A549 (cell line): ENCODE results near the gene ARL15. TPM values are rescaled to one million over a fixed set of nuclear protein-coding genes. Genes with fewer than 3 reads are reported as not detected.

Experiments used
- ATAC-seq, 2 experiments: fragments of 200-7000 bp in 1 of 2; fragments of >200 bp in 1 of 2; cut with Nextera tagmentation in 1 of 2; cut with Tn5 transposase in 1 of 2; 3 replicates each; pipeline versions ENCODE4 v1.8.0 to v1.9.1; 2018 to 2020; ENCODE audit warnings: mild to moderate bottlenecking in 1 of 2, moderate library complexity in 1 of 2
- CTCF ChIA-PET: fragments of 300-600 bp; sonication (Branson Sonifier 250); formaldehyde crosslinking; extraction: SDS; loops from one replicate; lab custom pipeline; 2021; ENCODE audit warnings: antibody characterized with exemption, inconsistent platforms; lab: Yijun Ruan, JAX
- POLR2A ChIA-PET: fragments of 350-600 bp; formaldehyde crosslinking; extraction: SDS; loops from one replicate; lab custom pipeline; 2021; ENCODE audit warnings: antibody characterized with exemption, inconsistent platforms; lab: Yijun Ruan, JAX
- DNase-seq, 2 experiments: peaks; one replicate each; pipeline versions ENCODE4 v3.0.0 to v3.0.0-alpha.2; 2011 to 2016; ENCODE audit warnings: low read depth in 1 of 2, low spot score in 1 of 2
- FAIRE-seq: peaks from 2 replicates; lab custom pipeline; 2011; peaks lifted over from hg19 to GRCh38; lab: Jason Lieb, UNC
- H3K27ac ChIP-seq, 2 experiments: fragments of >200 bp; sonication (Bioruptor Twin); formaldehyde crosslinking; 3 replicates each; pipeline ENCODE4 v1.5.1; 2016 to 2017
- H3K4me1 ChIP-seq: fragments of >200 bp; sonication (Bioruptor Twin); formaldehyde crosslinking; 3 replicates; pipeline ENCODE4 v1.6.1; 2016
- H3K4me2 ChIP-seq: fragments of >200 bp; sonication (Bioruptor Twin); formaldehyde crosslinking; 3 replicates; pipeline ENCODE4 v1.6.1; 2016
- H3K4me3 ChIP-seq: fragments of >200 bp; sonication (Bioruptor Twin); formaldehyde crosslinking; 3 replicates; pipeline ENCODE4 v1.5.1; 2016
- H3K9me3 ChIP-seq: fragments of >200 bp; sonication (Bioruptor Twin); formaldehyde crosslinking; 3 replicates; pipeline ENCODE4 v1.6.1; 2016
- CBX2 ChIP-seq: fragments of 200-600 bp; sonication (generic); IDR thresholded peaks from 2 replicates; pipeline ENCODE4 v1.6.1; 2016; ENCODE audit warnings: low read depth, mild to moderate bottlenecking, borderline replicate concordance
- CBX8 ChIP-seq: fragments of 200-600 bp; sonication (generic); IDR thresholded peaks from 2 replicates; pipeline ENCODE4 v1.6.1; 2016
- CEBPB ChIP-seq, 2 experiments: fragments of >200 bp in 1 of 2; sonication (Bioruptor Twin) in 1 of 2; formaldehyde crosslinking in 1 of 2; IDR thresholded peaks; 2 replicates each; pipeline ENCODE4 v1.6.1; 2012 to 2016
- CHD2 ChIP-seq: fragments of 150-350 bp; IDR thresholded peaks from 2 replicates; pipeline ENCODE4 v1.6.1; 2014; ENCODE audit warnings: low read length; ENCODE audit not compliant: partially characterized antibody
- EP300 ChIP-seq, 2 experiments: fragments of >200 bp; sonication (Bioruptor Twin); formaldehyde crosslinking; IDR thresholded peaks; 2 replicates in 1 of 2; 3 replicates in 1 of 2; pipeline ENCODE4 v1.6.1; 2016 to 2017
- FOXS1 ChIP-seq: fragments of 250-450 bp; sonication (Bioruptor Pico); IDR thresholded peaks from 2 replicates; pipeline ENCODE4 v1.5.0; 2020; ENCODE audit warnings: mild to moderate bottlenecking, moderate library complexity
- GATA3 ChIP-seq: IDR thresholded peaks from 2 replicates; pipeline ENCODE4 v1.6.1; 2012; ENCODE audit warnings: borderline replicate concordance
- HEYL ChIP-seq: fragments of 250-450 bp; sonication (Bioruptor Pico); IDR thresholded peaks from 2 replicates; pipeline ENCODE4 v1.8.0; 2021; ENCODE audit warnings: mild to moderate bottlenecking, moderate library complexity
- HOXA7 ChIP-seq: fragments of 250-450 bp; sonication (Bioruptor Pico); IDR thresholded peaks from 2 replicates; pipeline ENCODE4 v1.5.0; 2020; ENCODE audit warnings: mild to moderate bottlenecking, moderate library complexity
- HOXB13 ChIP-seq: fragments of 250-450 bp; sonication (Bioruptor Pico); IDR thresholded peaks from 2 replicates; pipeline ENCODE4 v1.5.0; 2020; ENCODE audit warnings: low read depth, mild to moderate bottlenecking, moderate library complexity
- KDM5A ChIP-seq: fragments of 200-600 bp; sonication (generic); IDR thresholded peaks from 2 replicates; pipeline ENCODE4 v1.6.1; 2016; ENCODE audit warnings: antibody characterized with exemption, mild to moderate bottlenecking
- NPAS2 ChIP-seq: fragments of 250-450 bp; sonication (Bioruptor Pico); IDR thresholded peaks from 2 replicates; pipeline ENCODE4 v1.8.0; 2022; ENCODE audit warnings: mild to moderate bottlenecking, moderate library complexity, borderline replicate concordance
- PHF8 ChIP-seq: fragments of 200-600 bp; sonication (generic); IDR thresholded peaks from 2 replicates; pipeline ENCODE4 v1.6.1; 2016; ENCODE audit warnings: low read depth, mild to moderate bottlenecking, antibody characterized with exemption, moderate library complexity, borderline replicate concordance
- POLR2AphosphoS2 ChIP-seq: conservative IDR thresholded peaks from 2 replicates; pipeline ENCODE4 v1.6.1; 2012; ENCODE audit warnings: low read length, improper control_type of control experiment, inconsistent platforms
- RAD21 ChIP-seq, 2 experiments: fragments of >200 bp in 1 of 2; sonication (Bioruptor Twin) in 1 of 2; formaldehyde crosslinking in 1 of 2; IDR thresholded peaks in 1 of 2; conservative IDR thresholded peaks in 1 of 2; 2 replicates in 1 of 2; 3 replicates in 1 of 2; pipeline ENCODE4 v1.6.1; 2012 to 2018; ENCODE audit warnings: inconsistent platforms in 1 of 2
- RARB ChIP-seq: fragments of 250-450 bp; sonication (Bioruptor Pico); IDR thresholded peaks from 2 replicates; pipeline ENCODE4 v1.8.0; 2021; ENCODE audit warnings: mild to moderate bottlenecking, moderate library complexity
- RFX5 ChIP-seq: fragments of 450-650 bp; IDR thresholded peaks from 2 replicates; pipeline ENCODE4 v1.7.1; 2014; ENCODE audit warnings: antibody characterized with exemption, mild to moderate bottlenecking, moderate library complexity
- TFCP2L1 ChIP-seq: fragments of 250-450 bp; sonication (Bioruptor Pico); IDR thresholded peaks from 2 replicates; pipeline ENCODE4 v1.5.0; 2021; ENCODE audit warnings: mild to moderate bottlenecking
- TP53 ChIP-seq: fragments of 250-450 bp; sonication (Bioruptor Pico); IDR thresholded peaks from 2 replicates; pipeline ENCODE4 v1.5.0; 2021; ENCODE audit warnings: mild to moderate bottlenecking, moderate library complexity
- ZC3H11A ChIP-seq: fragments of 450-650 bp; IDR thresholded peaks from 2 replicates; pipeline ENCODE4 v1.6.1; 2014; ENCODE audit warnings: antibody characterized with exemption, mild to moderate bottlenecking
- ZFP36 ChIP-seq: fragments of 450-650 bp; IDR thresholded peaks from 2 replicates; pipeline ENCODE4 v1.6.1; 2014; ENCODE audit warnings: borderline replicate concordance; ENCODE audit not compliant: partially characterized antibody
- ZNF302 ChIP-seq: fragments of 250-450 bp; sonication (Bioruptor Pico); IDR thresholded peaks from 2 replicates; pipeline ENCODE4 v1.9.0; 2021; ENCODE audit warnings: inconsistent platforms, mild to moderate bottlenecking, moderate library complexity
- ZSCAN20 ChIP-seq: fragments of 250-450 bp; sonication (Bioruptor Pico); IDR thresholded peaks from 2 replicates; pipeline ENCODE4 v1.8.0; 2022; ENCODE audit warnings: mild to moderate bottlenecking, moderate library complexity
- WGBS: methylation state at CpG from one replicate; pipeline ENCODE4 v1.1.6; 2017; ENCODE audit errors: missing lambda C conversion rate; 5-methylcytosine and 5-hydroxymethylcytosine counted together
- polyA plus RNA-seq, 4 experiments: library from polyadenylated mRNA; depleted of rRNA in 3 of 4; stranded (reverse); fragments of >200 nt; fragmentation: RNase III in 1 of 4; extraction: RNeasy Plus Mini Kit Qiagen cat#74134 plus additional on column Dnase treatment in 1 of 4; gene quantifications; 2 replicates in 3 of 4; 3 replicates in 1 of 4; pipeline ENCODE4 v1.2.3, GENCODE V29; 2011 to 2017
- TF ChIP-seq, protein P1 (sequence below): fragments of 450-650 bp; IDR thresholded peaks from 2 replicates; pipeline ENCODE4 v1.6.1; 2014; ENCODE audit warnings: antibody characterized with exemption
- TF ChIP-seq, protein P2 (sequence below): fragments of 250-450 bp; sonication (Bioruptor Pico); IDR thresholded peaks from 2 replicates; pipeline ENCODE4 v1.5.0; 2020; ENCODE audit warnings: low read depth, mild to moderate bottlenecking, moderate library complexity
- TF ChIP-seq, protein P3 (sequence below): IDR thresholded peaks from 2 replicates; pipeline ENCODE4 v1.6.1; 2012; ENCODE audit warnings: low read depth, borderline replicate concordance
- TF ChIP-seq, protein P4 (sequence below): fragments of >200 bp; sonication (Bioruptor Twin); formaldehyde crosslinking; IDR thresholded peaks from 3 replicates; pipeline ENCODE4 v1.5.1; 2016

ARL15 gene
- polyA plus RNA-seq, 2 of the 4 experiments (the other 2 are of a cell fraction): 11.8 to 12.1 TPM

DNA sequence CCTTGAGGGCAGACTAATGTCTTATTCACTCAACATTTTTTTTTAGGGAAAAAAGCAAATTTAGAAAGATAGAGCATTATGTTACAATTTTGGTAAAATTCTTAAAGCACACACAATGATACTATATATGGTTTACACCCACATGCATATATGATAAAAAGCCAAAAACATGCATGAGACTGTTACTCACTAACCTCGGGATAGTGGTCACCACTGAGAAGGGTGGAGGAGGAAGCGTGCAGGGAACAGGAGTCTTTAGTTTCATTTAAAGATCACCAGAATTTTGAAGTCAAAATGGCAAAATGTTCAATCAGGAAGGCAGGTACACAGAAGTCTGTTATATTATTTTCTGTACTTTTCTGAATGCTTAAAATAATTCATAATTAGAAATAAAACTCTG is 9.2 kb downstream of the ARL15 start (continued):
- TF ChIP-seq, protein P1, sequence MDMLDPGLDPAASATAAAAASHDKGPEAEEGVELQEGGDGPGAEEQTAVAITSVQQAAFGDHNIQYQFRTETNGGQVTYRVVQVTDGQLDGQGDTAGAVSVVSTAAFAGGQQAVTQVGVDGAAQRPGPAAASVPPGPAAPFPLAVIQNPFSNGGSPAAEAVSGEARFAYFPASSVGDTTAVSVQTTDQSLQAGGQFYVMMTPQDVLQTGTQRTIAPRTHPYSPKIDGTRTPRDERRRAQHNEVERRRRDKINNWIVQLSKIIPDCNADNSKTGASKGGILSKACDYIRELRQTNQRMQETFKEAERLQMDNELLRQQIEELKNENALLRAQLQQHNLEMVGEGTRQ: no peak
- no peak for TF ChIP-seq TP53 (CRISPR knock-in tag)
- TF ChIP-seq, protein P2, sequence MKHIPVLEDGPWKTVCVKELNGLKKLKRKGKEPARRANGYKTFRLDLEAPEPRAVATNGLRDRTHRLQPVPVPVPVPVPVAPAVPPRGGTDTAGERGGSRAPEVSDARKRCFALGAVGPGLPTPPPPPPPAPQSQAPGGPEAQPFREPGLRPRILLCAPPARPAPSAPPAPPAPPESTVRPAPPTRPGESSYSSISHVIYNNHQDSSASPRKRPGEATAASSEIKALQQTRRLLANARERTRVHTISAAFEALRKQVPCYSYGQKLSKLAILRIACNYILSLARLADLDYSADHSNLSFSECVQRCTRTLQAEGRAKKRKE (CRISPR knock-in tag): no peak
- no peak for TF ChIP-seq TFCP2L1 (CRISPR knock-in tag)
- no peak for TF ChIP-seq ZSCAN20 (CRISPR knock-in tag)

DNA sequence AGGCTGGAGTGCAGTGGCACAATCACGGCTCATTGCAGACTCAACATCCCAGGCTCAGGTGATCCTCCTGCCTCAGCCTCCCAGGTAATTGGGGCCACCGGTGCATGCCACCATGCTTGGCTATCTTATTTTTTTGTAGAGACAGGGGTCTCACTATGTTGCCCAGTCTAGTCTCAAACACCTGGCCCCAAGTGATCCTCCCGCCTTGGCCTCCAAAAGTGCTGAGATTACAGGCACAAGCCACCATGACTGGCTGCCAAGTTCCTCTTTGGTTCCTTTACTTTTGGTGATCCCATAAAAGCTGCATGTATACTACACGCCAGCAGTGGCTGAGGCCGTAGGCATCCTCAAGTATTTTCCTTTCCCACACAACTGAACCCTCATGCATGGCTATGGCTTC is 11.4 kb downstream of the ARL15 start:
- DNase-seq: no peak

DNA sequence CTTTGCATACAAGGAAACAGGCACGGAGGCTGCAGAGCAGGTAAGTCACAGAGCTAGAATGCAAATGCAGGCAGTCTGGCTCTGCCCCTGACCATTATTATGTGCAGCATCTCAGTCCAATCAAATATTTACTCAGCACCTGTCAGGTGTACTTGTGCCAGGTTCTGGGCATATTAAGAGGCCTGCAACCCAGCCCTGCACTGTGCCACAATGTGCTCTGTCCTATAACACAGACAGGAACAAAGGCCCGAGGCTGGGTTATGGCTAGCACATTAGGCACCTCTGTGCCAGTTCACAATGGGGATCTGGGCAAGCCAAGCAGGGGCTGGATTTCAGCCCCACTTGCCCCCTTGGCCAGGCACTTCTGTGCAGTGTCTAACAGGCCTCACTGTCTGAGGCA is 14.0 kb downstream of the ARL15 start:
- H3K4me2 ChIP-seq: no peak overlapping the region
- WGBS: 60% methylated on average over 2 of the region's 2 CpGs
- CTCF ChIA-PET: no interaction called here
- TF ChIP-seq EP300 (IDR thresholded peaks at IDR 0.05): no peak
- no peak for TF ChIP-seq HOXB13 (CRISPR knock-in tag)
- TF ChIP-seq ZC3H11A: no peak
- TF ChIP-seq, protein P3, sequence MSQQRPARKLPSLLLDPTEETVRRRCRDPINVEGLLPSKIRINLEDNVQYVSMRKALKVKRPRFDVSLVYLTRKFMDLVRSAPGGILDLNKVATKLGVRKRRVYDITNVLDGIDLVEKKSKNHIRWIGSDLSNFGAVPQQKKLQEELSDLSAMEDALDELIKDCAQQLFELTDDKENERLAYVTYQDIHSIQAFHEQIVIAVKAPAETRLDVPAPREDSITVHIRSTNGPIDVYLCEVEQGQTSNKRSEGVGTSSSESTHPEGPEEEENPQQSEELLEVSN: no peak
- no peak for TF ChIP-seq PHF8
- no peak for TF ChIP-seq RAD21 (conservative IDR thresholded peaks at IDR 0.05 in 1 of 2, IDR thresholded peaks at IDR 0.05 in 1 of 2)
- no peak for TF ChIP-seq NPAS2 (CRISPR knock-in tag)
- no peak for TF ChIP-seq RARB (CRISPR knock-in tag)
- no peak for TF ChIP-seq ZNF302 (CRISPR knock-in tag)
- no peak for TF ChIP-seq GATA3
- TF ChIP-seq CBX8: no peak
- TF ChIP-seq HEYL: no peak
- TF ChIP-seq TFCP2L1 (CRISPR knock-in tag): no peak
- no peak for TF ChIP-seq HOXA7 (CRISPR knock-in tag)
- no peak for TF ChIP-seq KDM5A
- TF ChIP-seq CHD2: no peak
- TF ChIP-seq CBX2: no peak
- TF ChIP-seq RFX5: no peak
- FAIRE-seq (no peak), DNase-seq (no peak), ATAC-seq (no peak)
- no peak overlapping the region for H3K4me3 ChIP-seq
- no peaks in the 10 kb centered on the region for H3K9me3 ChIP-seq
- H3K27ac ChIP-seq: no peak overlapping the region
- no peaks in the 10 kb centered on the region for H3K4me1 ChIP-seq
- POLR2A ChIA-PET: interaction anchor here (1.4 kb wide), 1 partner anchor 14 kb away, joined by 6 read pairs; the partner anchor contains the start of gene ARL15

More for the DNA sequence above, 11.4 kb downstream of the ARL15 start:
- ATAC-seq (no peak), FAIRE-seq (no peak)
- H3K4me2 ChIP-seq: no peak overlapping the region
- TF ChIP-seq POLR2AphosphoS2 (no peak), CEBPB (IDR thresholded peaks at IDR 0.05) (no peak), TFCP2L1 (CRISPR knock-in tag) (no peak), ZFP36 (no peak), CHD2 (no peak), FOXS1 (no peak), NPAS2 (CRISPR knock-in tag) (no peak)
- TF ChIP-seq, protein P4, sequence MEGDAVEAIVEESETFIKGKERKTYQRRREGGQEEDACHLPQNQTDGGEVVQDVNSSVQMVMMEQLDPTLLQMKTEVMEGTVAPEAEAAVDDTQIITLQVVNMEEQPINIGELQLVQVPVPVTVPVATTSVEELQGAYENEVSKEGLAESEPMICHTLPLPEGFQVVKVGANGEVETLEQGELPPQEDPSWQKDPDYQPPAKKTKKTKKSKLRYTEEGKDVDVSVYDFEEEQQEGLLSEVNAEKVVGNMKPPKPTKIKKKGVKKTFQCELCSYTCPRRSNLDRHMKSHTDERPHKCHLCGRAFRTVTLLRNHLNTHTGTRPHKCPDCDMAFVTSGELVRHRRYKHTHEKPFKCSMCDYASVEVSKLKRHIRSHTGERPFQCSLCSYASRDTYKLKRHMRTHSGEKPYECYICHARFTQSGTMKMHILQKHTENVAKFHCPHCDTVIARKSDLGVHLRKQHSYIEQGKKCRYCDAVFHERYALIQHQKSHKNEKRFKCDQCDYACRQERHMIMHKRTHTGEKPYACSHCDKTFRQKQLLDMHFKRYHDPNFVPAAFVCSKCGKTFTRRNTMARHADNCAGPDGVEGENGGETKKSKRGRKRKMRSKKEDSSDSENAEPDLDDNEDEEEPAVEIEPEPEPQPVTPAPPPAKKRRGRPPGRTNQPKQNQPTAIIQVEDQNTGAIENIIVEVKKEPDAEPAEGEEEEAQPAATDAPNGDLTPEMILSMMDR: no peak
- TF ChIP-seq, protein P1: no peak
- TF ChIP-seq, all 56 proteins: peak for 0
- Histone ChIP-seq H3K27ac (no peak overlapping the region), H3K4me3 (no peak overlapping the region), H3K4me1 (no peaks in the 10 kb centered on the region), H3K9me3 (no peaks in the 10 kb centered on the region)
- 91% methylated on average over 5 of the region's 5 CpGs for WGBS
- CTCF ChIA-PET: interaction anchor here (1.3 kb wide), 1 partner anchor 13 kb away, joined by 5 read pairs; no protein-coding TSS in a partner anchor
- POLR2A ChIA-PET: no interaction called here
